Astrocyte (in vitro differentiated cells and primary cell): ENCODE data around the gene BIN2. TPM values are rescaled to one million over a fixed set of nuclear protein-coding genes. Genes with fewer than 3 reads are reported as not detected.

Experiments used
- DNase-seq: peaks from one replicate; pipeline ENCODE4 v3.0.0-alpha.2; 2010; ENCODE audit warnings: low read depth
- FAIRE-seq: peaks from 2 replicates; lab custom pipeline; 2011; peaks lifted over from hg19 to GRCh38; lab: Jason Lieb, UNC
- H2AFZ ChIP-seq: 2 replicates; pipeline ENCODE4 v1.6.0; 2012; ENCODE audit warnings: low read depth, low read length, inconsistent platforms
- H3K27ac ChIP-seq: 2 replicates; pipeline ENCODE4 v1.5.1; 2011; ENCODE audit warnings: low read depth, low read length, inconsistent platforms
- H3K27me3 ChIP-seq: 2 replicates; pipeline ENCODE4 v1.6.0; 2011; ENCODE audit warnings: low read length, inconsistent platforms; ENCODE audit not compliant: insufficient read depth
- H3K36me3 ChIP-seq: 2 replicates; pipeline ENCODE4 v1.5.1; 2011; ENCODE audit warnings: low read length, inconsistent platforms; ENCODE audit not compliant: insufficient read depth
- H3K4me1 ChIP-seq: 2 replicates; pipeline ENCODE4 v1.5.1; 2011; ENCODE audit warnings: low read length, inconsistent platforms; ENCODE audit not compliant: insufficient read depth
- H3K4me2 ChIP-seq: 2 replicates; pipeline ENCODE4 v1.6.0; 2012; ENCODE audit warnings: low read length, inconsistent platforms
- H3K4me3 ChIP-seq: 2 replicates; pipeline ENCODE4 v1.5.1; 2011; ENCODE audit warnings: low read depth, mild to moderate bottlenecking, low read length, inconsistent platforms; ENCODE audit not compliant: insufficient read depth
- H3K79me2 ChIP-seq: 2 replicates; pipeline ENCODE4 v1.6.0; 2012; ENCODE audit warnings: mild to moderate bottlenecking, low read length, inconsistent platforms; ENCODE audit not compliant: insufficient read depth
- H3K9ac ChIP-seq: 2 replicates; pipeline ENCODE4 v1.6.0; 2012; ENCODE audit warnings: mild to moderate bottlenecking, low read length, inconsistent platforms
- H3K9me3 ChIP-seq: 2 replicates; pipeline ENCODE4 v1.5.1; 2012; ENCODE audit warnings: low read depth, mild to moderate bottlenecking, low read length, inconsistent platforms; ENCODE audit not compliant: insufficient read depth
- H4K20me1 ChIP-seq: 2 replicates; pipeline ENCODE4 v1.6.0; 2012; ENCODE audit warnings: low read length, inconsistent platforms; ENCODE audit not compliant: insufficient read depth
- H3K27ac Mint-ChIP-seq: one replicate; pipeline ENCODE4 v1.8.0; 2021; ENCODE audit warnings: mild to moderate bottlenecking, mixed read lengths; ENCODE audit not compliant: unreplicated experiment
- H3K27me3 Mint-ChIP-seq: one replicate; pipeline ENCODE4 v1.8.0; 2021; ENCODE audit warnings: low read depth, mixed read lengths; ENCODE audit not compliant: unreplicated experiment
- H3K36me3 Mint-ChIP-seq: one replicate; pipeline ENCODE4 v1.8.0; 2021; ENCODE audit warnings: low read depth, mixed read lengths; ENCODE audit not compliant: unreplicated experiment
- H3K4me1 Mint-ChIP-seq: one replicate; pipeline ENCODE4 v1.8.0; 2021; ENCODE audit warnings: low read depth, mixed read lengths; ENCODE audit not compliant: unreplicated experiment
- H3K4me3 Mint-ChIP-seq: one replicate; pipeline ENCODE4 v1.8.0; 2021; ENCODE audit warnings: mild to moderate bottlenecking, moderate library complexity, mixed read lengths; ENCODE audit not compliant: unreplicated experiment
- H3K9me3 Mint-ChIP-seq: one replicate; pipeline ENCODE4 v1.8.0; 2021; ENCODE audit warnings: mild to moderate bottlenecking, mixed read lengths; ENCODE audit not compliant: unreplicated experiment
- EZH2 ChIP-seq: IDR thresholded peaks from 2 replicates; pipeline ENCODE4 v1.6.1; 2012; ENCODE audit warnings: mild to moderate bottlenecking, low read length, inconsistent platforms; ENCODE audit not compliant: insufficient read depth
- total RNA-seq: library from RNA; stranded (reverse); gene quantifications from 2 replicates; pipeline ENCODE4 v1.2.1, GENCODE V29; 2021
- TF ChIP-seq, protein P1 (sequence below): IDR thresholded peaks from 2 replicates; pipeline ENCODE4 v1.5.1; 2011; ENCODE audit warnings: low read depth, mild to moderate bottlenecking, inconsistent platforms, low read length, moderate library complexity; ENCODE audit not compliant: insufficient read depth

BIN2 gene
- total RNA-seq, 1 donor from 2014 or later, result not detected

DNA sequence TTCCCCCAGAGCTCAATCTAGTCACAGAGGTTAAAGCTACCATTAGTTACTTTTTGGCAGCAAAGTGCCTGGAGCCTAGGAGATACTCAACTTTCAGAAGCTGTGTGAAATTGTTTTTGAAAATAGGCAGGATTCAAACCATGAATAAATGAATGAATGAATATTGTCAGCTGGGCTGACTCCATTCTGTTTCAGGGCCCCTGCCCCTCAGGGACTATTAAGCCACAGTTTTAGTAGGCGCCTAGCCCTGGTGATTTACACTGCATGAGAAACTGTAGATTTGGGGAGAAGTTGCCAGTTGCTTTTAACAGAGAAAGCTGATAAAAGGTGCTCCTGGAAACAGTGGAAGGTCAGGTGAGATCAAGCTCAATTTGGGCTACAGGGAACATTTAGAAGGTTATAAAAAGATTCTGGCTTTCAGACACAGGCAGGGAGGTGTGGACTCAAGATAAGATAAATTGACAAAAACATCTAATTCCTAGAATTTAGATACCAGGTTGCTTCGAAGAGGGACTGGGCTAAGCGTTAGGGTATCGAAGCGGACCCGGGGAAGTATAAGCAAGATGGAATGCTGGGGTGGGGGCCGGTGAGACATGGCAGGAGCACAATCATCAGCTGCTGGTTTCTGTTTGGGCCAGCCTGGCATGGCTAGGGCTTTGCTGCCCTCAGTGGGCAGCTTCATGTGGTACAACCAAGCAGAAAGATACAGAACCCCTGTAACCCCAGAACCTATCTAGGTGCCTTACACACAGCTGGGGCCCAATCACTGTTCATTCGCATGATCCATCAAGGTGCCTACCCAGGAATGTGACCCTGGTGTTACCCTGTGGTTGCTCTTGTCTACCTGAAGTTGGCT, 37.4 kb upstream of the BIN2 start:
- no peak overlapping the region for H3K27ac Mint-ChIP-seq
- Histone ChIP-seq H3K9me3 (no peaks in the 10 kb centered on the region), H2AFZ (no peak overlapping the region), H3K79me2 (no peaks in the 10 kb centered on the region), H3K4me3 (no peak overlapping the region), H3K27ac (no peak overlapping the region), H3K27me3 (peaks cover 2% of the 10 kb centered on the region), H3K36me3 (peaks cover 2% of the 10 kb centered on the region), H4K20me1 (no peaks in the 10 kb centered on the region), H3K9ac (no peak overlapping the region), H3K4me1 (no peaks in the 10 kb centered on the region), H3K4me2 (no peak overlapping the region)
- FAIRE-seq (no peak), DNase-seq (no peak)
- no peak overlapping the region for H3K4me3 Mint-ChIP-seq
- no peaks in the 10 kb centered on the region for H3K9me3 Mint-ChIP-seq
- H3K4me1 Mint-ChIP-seq, result no peaks in the 10 kb centered on the region
- H3K27me3 Mint-ChIP-seq, result peaks cover 12% of the 10 kb centered on the region
- peaks cover 9% of the 10 kb centered on the region for H3K36me3 Mint-ChIP-seq
- TF ChIP-seq, protein P1, sequence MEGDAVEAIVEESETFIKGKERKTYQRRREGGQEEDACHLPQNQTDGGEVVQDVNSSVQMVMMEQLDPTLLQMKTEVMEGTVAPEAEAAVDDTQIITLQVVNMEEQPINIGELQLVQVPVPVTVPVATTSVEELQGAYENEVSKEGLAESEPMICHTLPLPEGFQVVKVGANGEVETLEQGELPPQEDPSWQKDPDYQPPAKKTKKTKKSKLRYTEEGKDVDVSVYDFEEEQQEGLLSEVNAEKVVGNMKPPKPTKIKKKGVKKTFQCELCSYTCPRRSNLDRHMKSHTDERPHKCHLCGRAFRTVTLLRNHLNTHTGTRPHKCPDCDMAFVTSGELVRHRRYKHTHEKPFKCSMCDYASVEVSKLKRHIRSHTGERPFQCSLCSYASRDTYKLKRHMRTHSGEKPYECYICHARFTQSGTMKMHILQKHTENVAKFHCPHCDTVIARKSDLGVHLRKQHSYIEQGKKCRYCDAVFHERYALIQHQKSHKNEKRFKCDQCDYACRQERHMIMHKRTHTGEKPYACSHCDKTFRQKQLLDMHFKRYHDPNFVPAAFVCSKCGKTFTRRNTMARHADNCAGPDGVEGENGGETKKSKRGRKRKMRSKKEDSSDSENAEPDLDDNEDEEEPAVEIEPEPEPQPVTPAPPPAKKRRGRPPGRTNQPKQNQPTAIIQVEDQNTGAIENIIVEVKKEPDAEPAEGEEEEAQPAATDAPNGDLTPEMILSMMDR, result no peak
- no peak for TF ChIP-seq EZH2

GRCh38 chr12:51360315-51360714, 36.3 kb upstream of the BIN2 start:
- FAIRE-seq, result no peak
- peaks cover 2% of the 10 kb centered on the region for H3K36me3 ChIP-seq
- no peak overlapping the region for H3K4me3 Mint-ChIP-seq

More at GRCh38 chr12:51360315-51360714, 36.3 kb upstream of the BIN2 start:
- H3K9me3 ChIP-seq, result no peaks in the 10 kb centered on the region
- TF ChIP-seq, protein P1, result no peak
- no peak for TF ChIP-seq EZH2
- H4K20me1 ChIP-seq, result no peaks in the 10 kb centered on the region
- Mint-ChIP-seq H3K27ac (no peak overlapping the region), H3K27me3 (peaks cover 9% of the 10 kb centered on the region), H3K4me1 (no peaks in the 10 kb centered on the region), H3K9me3 (no peaks in the 10 kb centered on the region), H3K36me3 (peaks cover 5% of the 10 kb centered on the region)
- no peak overlapping the region for H3K9ac ChIP-seq
- H3K4me1 ChIP-seq, result no peaks in the 10 kb centered on the region
- no peak overlapping the region for H3K27ac ChIP-seq
- no peak overlapping the region for H2AFZ ChIP-seq
- DNase-seq, result no peak
- peaks cover 2% of the 10 kb centered on the region for H3K27me3 ChIP-seq
- no peaks in the 10 kb centered on the region for H3K79me2 ChIP-seq
- no peak overlapping the region for H3K4me2 ChIP-seq
- no peak overlapping the region for H3K4me3 ChIP-seq
